ENCODE measurements around the gene ATF7. TPM values are rescaled to one million over a fixed set of nuclear protein-coding genes. Genes with fewer than 3 reads are reported as not detected.
A peak's percentile ranks its signal among the peaks of the same experiment; 100 is the strongest.

The ATF7 gene
- total and polyA plus RNA-seq, 2 of the 13 experiments (the other 11 are each of a cell fraction or from before 2014, with no cell fraction given): 9.6 to 16.2 TPM

DNA sequence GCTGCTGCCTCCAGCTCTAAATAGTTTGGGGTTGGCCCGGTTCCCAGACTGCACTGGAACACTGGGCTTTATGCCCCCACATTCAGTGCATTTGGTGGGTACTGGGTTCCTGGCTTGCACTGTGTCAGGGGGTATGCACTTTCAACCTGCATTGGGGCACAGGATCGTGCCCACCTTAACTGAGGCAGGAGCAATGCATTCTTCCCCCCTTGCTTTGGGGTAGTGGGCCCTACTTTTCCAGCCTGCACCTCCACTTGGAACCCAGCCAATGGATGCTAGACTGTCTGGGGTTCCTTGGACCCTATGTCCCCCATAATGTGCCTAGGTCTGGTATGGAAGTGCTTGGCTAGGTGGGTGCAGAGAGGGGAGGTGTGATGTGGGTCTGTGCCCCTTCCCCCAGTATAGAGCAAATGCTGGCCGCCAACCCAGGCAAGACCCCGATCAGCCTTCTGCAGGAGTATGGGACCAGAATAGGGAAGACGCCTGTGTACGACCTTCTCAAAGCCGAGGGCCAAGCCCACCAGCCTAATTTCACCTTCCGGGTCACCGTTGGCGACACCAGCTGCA, 124.5 kb downstream of the ATF7 start (continued):
- TF ChIP-seq ZNF30 (CRISPR knock-in tag; IDR thresholded peaks at IDR 0.05): no peak
- TF ChIP-seq TMF1 (CRISPR knock-in tag; IDR thresholded peaks at IDR 0.05; ENCODE audit: low read depth): peak; percentile 17; the same call in 1 of the 2 replicates
- no peak for TF ChIP-seq ZNF33A (CRISPR knock-in tag; IDR thresholded peaks at IDR 0.05; ENCODE audit: borderline replicate concordance)
- peak; percentile 2; the same call in 1 of the 2 replicates for TF ChIP-seq DMAP1 (CRISPR knock-in tag; IDR thresholded peaks at IDR 0.05)
- no peak for TF ChIP-seq SNRNP70 (IDR thresholded peaks at IDR 0.05; ENCODE audit: low read depth, low read length)
- no peak for TF ChIP-seq MYC (CRISPR knock-in tag; IDR thresholded peaks at IDR 0.05; ENCODE audit: borderline replicate concordance)
- TF ChIP-seq MIER3 (CRISPR knock-in tag; IDR thresholded peaks at IDR 0.05; ENCODE audit: borderline replicate concordance): 0 out of 2 replicates have a peak, but pooled peaks have one; percentile 9
- TF ChIP-seq HNRNPL (IDR thresholded peaks at IDR 0.05; ENCODE audit: low read depth, low read length): peak; percentile 1; the same call in 1 of the 2 replicates
- TF ChIP-seq ZFP36L1 (CRISPR knock-in tag; IDR thresholded peaks at IDR 0.05): no peak
- no peak for TF ChIP-seq ZNF382 (CRISPR knock-in tag; IDR thresholded peaks at IDR 0.05; ENCODE audit: borderline replicate concordance)
- TF ChIP-seq, protein P1, sequence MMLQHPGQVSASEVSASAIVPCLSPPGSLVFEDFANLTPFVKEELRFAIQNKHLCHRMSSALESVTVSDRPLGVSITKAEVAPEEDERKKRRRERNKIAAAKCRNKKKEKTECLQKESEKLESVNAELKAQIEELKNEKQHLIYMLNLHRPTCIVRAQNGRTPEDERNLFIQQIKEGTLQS (CRISPR knock-in tag; IDR thresholded peaks at IDR 0.05): no peak
- no peak for TF ChIP-seq ISL2 (CRISPR knock-in tag; IDR thresholded peaks at IDR 0.05)
- 0 out of 2 replicates have a peak, but pooled peaks have one; percentile 2 for TF ChIP-seq KLF12 (CRISPR knock-in tag; IDR thresholded peaks at IDR 0.05; ENCODE audit: borderline replicate concordance)
- TF ChIP-seq, protein P2, sequence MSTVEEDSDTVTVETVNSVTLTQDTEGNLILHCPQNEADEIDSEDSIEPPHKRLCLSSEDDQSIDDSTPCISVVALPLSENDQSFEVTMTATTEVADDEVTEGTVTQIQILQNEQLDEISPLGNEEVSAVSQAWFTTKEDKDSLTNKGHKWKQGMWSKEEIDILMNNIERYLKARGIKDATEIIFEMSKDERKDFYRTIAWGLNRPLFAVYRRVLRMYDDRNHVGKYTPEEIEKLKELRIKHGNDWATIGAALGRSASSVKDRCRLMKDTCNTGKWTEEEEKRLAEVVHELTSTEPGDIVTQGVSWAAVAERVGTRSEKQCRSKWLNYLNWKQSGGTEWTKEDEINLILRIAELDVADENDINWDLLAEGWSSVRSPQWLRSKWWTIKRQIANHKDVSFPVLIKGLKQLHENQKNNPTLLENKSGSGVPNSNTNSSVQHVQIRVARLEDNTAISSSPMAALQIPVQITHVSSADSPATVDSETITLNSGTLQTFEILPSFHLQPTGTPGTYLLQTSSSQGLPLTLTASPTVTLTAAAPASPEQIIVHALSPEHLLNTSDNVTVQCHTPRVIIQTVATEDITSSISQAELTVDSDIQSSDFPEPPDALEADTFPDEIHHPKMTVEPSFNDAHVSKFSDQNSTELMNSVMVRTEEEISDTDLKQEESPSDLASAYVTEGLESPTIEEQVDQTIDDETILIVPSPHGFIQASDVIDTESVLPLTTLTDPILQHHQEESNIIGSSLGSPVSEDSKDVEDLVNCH (CRISPR knock-in tag; IDR thresholded peaks at IDR 0.05): 0 out of 2 replicates have a peak, but pooled peaks have one; percentile 29
- TF ChIP-seq ETV5 (CRISPR knock-in tag; IDR thresholded peaks at IDR 0.05; ENCODE audit: borderline replicate concordance): no peak
- TF ChIP-seq, protein P3, sequence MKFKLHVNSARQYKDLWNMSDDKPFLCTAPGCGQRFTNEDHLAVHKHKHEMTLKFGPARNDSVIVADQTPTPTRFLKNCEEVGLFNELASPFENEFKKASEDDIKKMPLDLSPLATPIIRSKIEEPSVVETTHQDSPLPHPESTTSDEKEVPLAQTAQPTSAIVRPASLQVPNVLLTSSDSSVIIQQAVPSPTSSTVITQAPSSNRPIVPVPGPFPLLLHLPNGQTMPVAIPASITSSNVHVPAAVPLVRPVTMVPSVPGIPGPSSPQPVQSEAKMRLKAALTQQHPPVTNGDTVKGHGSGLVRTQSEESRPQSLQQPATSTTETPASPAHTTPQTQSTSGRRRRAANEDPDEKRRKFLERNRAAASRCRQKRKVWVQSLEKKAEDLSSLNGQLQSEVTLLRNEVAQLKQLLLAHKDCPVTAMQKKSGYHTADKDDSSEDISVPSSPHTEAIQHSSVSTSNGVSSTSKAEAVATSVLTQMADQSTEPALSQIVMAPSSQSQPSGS (CRISPR knock-in tag; IDR thresholded peaks at IDR 0.05): peak; percentile 2; the same call in 1 of the 2 replicates
- TF ChIP-seq, protein P4, sequence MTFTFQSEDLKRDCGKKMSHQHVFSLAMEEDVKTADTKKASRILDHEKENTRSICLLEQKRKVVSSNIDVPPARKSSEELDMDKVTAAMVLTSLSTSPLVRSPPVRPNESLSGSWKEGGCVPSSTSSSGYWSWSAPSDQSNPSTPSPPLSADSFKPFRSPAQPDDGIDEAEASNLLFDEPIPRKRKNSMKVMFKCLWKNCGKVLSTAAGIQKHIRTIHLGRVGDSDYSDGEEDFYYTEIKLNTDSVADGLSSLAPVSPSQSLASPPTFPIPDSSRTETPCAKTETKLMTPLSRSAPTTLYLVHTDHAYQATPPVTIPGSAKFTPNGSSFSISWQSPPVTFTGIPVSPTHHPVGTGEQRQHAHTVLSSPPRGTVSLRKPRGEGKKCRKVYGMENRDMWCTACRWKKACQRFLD (CRISPR knock-in tag; IDR thresholded peaks at IDR 0.05; ENCODE audit: borderline replicate concordance): no peak
- TF ChIP-seq AGO1 (IDR thresholded peaks at IDR 0.05; ENCODE audit: low read depth, low read length, poor library complexity, severe bottlenecking): peak; percentile 0
- no peak for TF ChIP-seq ZFP1 (CRISPR knock-in tag; IDR thresholded peaks at IDR 0.05)
- TF ChIP-seq TBX3 (IDR thresholded peaks at IDR 0.05; ENCODE audit: borderline replicate concordance): no peak
- TF ChIP-seq, protein P5, sequence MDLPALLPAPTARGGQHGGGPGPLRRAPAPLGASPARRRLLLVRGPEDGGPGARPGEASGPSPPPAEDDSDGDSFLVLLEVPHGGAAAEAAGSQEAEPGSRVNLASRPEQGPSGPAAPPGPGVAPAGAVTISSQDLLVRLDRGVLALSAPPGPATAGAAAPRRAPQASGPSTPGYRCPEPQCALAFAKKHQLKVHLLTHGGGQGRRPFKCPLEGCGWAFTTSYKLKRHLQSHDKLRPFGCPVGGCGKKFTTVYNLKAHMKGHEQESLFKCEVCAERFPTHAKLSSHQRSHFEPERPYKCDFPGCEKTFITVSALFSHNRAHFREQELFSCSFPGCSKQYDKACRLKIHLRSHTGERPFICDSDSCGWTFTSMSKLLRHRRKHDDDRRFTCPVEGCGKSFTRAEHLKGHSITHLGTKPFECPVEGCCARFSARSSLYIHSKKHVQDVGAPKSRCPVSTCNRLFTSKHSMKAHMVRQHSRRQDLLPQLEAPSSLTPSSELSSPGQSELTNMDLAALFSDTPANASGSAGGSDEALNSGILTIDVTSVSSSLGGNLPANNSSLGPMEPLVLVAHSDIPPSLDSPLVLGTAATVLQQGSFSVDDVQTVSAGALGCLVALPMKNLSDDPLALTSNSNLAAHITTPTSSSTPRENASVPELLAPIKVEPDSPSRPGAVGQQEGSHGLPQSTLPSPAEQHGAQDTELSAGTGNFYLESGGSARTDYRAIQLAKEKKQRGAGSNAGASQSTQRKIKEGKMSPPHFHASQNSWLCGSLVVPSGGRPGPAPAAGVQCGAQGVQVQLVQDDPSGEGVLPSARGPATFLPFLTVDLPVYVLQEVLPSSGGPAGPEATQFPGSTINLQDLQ (CRISPR knock-in tag; IDR thresholded peaks at IDR 0.05): 0 out of 2 replicates have a peak, but pooled peaks have one; percentile 7

All from HepG2 (cell line).